Stimulated activated CD8-positive, alpha-beta memory T cell treated with anti-CD3 and anti-CD28 coated beads, Interleukin-15, amount 100 ng/mL, for 48 hours (primary cell): ENCODE measurements around the gene NLRP1.

ENCODE experiments used
- DNase-seq, 2 donors: peaks; one replicate each; pipeline ENCODE4 v3.0.0-alpha.2; 2020; ENCODE audit warnings: low read depth in 2 of 2

The NLRP1 gene

DNA sequence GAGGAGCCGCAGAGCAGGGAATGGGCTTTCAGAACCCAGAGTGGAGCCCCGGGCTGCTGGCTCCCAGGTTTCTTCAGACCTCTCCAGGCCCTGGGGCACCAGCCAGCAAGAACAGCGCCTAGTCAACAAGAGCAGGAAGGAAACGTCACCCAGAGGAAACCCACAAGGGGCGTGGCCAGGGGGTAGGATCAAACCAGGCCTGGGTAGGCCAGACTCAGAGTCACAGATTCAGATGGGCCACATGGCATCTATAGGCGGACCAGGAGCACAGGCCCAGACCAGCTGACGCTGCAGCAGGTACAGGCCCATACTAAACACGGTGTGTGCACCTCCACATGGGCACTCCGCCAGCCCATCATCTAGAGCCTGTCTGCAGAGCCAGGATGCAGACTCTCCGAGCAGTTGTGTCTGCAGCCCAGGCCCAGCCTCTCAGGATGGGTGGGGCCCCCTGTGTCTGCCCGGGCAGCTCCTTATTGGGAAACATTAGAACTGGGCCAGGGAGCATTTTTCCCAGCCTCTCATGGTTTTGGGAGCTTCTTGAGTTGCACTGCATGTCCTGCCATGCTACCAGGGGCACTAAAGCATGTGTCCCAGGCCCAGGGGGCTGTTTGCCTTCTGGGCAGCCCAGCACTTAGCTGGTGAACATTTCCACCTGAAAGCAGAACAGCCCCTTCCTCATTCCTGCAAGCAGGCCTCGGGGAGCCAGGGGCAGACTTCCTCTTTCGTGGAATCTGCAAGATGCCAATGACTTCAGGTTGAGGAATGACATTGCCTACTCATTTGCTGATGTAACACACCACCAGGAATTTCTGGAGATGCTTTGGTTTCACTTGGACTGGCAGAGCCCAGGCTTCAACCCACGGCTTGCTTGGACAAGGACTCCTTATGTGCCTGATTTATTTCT, at the start of gene NLRP1:
NLRP1 (minus strand) TSS at position 127 of the 904 bp plus-strand sequence. CDS start 552 bp downstream, outside the sequence.
- DNase-seq: peak; percentile 88 to 90

DNA sequence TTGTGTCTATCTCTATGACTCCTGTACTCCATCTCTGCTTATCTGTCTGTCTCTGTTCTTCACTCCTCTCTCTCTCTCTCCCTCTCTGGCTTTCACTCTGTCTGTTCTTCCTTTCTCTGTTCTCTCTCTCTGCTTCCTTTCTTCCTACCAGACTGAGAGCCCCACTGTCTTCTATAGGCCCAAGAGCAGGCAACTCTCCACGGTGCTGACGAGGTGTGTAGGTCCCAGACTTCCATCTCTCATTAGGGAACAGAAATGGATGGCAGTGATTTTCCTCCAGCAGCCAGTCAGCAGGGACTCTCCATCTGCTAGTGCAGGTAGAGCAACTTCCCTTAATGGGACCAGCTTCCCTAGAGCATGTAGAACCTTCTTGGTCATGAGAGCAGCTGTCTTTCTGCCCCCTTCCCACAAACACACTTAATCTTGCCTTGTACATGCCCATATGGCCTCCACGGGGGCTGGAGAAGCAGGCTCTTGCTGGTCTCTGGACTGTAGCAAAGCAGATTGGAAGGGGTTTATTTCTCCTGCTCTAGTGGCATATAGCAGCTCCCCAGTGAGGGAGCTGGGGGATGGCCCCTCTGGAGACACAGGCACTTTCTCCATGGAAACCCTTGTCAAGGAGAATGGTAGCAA, 47.8 kb upstream of the NLRP1 start:
- DNase-seq: no peak

DNA sequence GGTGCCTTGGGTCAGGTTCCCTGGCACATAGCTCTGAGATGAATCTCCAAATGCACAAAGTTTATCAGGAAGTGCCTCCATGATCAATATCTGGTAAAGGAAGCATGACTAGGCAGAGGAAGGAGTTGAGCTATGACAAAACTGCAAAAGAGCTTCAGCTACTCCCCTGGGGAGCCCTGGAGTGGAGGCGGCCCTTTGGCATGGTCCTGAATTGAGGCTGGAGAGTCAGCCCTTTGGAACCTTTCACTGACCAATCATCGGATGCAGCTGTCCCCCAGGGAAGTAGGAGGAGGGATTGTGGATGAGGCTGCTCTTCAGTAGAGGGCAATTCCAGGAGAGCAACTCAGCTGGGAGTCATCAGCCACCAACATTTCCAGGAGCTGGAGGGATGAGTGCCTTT, 46.1 kb upstream of the NLRP1 start:
- DNase-seq: no peak

DNA sequence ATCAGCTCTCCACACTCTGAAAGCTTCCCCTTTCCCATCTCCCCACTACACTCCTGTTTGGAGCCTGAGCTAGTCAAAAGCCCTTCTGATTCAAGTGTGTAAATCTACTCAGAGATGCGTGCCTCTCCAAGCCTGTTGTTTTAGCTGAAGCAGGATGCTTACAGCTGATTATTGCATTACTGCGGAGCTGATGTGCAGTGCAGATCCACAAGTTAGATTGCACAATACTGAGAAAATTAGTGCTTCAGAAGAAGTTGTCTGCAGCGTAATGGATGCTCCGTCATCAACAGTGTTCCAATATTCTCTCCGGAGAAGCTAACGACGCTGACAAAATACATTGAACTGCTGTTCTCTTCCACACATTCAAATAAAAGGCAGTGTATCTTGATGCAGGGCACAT, 44.8 kb upstream of the NLRP1 start:
- no peak for DNase-seq

DNA sequence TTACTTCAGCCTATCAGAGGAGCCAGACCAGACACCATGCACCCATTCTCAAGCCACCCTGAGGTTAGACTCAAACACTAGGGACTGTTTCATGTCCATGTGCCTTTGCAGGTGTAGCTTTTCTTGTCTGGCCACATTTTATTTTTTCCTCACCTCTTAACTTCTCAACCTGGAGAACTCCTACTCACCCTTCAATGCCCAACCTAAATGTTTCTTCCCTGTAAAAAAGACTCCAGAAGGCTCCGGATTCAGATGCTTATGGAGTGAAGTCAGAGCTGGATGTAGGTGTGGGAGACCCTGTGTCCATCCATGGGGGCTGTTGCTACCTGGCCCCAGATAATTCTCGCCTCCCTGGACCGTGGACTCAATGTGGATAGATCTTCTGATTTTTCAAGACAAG, 44.0 kb upstream of the NLRP1 start:
- no peak for DNase-seq

DNA sequence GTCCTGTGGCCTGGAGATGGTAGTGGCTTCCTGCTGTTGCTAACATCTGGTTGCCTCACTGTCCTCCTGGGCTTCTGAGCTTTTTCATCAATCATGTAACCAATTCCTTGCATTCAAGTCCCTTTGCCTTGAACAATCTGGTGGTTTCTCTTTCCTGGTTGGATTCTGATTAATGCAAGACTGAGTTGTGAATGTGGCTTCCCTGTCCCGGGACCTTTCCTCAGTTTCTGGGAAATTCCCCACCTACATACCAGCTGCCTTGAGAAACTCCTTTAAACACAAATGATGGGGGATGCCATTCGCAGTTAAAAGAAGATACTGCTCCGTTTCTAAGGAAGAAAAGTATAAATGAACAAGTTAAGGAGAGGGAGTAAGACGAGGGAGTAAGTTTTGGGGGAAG, 39.9 kb upstream of the NLRP1 start:
- no peak for DNase-seq

DNA sequence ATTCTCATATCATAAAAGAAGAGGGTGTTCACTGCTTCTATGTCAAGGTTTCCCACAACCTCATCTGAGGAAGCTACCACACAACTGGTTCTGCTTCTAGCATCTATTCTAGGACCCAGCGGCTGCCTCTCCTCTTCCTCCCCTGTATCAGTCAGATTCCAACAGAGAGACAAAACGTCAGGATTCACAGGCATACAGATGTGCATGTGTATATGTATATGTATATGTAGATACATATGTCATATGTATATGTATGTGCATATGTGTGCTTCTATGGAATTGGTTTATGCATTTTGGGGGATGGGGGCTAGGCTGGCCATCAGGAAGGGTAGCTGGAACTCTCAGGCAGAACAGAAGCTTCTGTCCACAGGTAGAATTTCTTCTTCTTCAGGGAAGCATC, 37.4 kb upstream of the NLRP1 start:
- DNase-seq: no peak

DNA sequence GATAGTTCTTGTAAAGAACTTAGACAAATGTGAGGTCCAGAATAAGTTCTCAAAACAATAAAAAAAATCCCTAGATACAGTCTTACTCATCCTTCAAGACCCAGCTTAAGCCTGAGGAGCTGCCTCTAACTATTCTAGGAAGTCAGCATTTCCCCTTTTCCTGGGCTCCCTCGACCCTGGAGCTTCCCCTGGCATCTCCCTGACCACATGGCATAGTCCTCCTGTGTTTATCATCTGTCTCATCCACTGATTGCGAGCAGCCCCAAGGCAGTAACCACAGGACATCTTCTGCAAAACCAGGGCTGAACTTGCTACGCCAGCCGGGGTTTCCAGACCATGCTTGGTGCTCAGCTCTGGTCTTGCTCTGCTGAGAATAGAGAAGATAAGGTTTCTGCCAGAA, 36.7 kb upstream of the NLRP1 start:
- no peak for DNase-seq

DNA sequence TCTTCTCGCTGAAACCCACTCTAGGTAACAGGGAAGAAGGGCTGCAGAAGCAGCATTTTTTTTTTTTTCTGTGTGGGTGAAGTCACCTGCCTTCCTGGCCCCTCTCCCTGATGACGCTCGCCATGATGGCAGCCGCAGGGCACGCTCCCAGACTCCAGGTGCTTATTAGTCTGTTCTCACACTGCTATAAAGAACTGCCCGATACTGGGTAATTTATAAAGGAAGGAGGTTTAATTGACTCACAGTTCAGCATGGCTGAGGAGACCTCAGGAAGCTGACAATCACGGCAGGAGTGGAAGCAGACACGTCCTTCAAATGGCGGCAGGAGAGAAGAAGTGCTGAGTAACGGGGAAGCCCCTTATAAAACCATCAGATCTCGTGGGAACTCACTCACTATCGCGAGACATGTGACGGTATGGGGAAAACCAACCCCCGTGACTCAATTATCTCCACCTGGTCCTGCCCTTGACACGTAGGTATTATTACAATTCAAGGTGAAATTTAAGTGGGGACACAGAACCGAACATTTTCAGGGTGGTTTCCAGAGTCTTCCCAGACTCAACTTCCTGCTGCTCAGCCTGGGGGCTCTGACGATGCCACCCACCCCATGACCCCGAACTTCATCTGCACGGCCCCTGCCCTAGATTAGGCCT, 34.9 kb upstream of the NLRP1 start:
- no peak for DNase-seq

DNA sequence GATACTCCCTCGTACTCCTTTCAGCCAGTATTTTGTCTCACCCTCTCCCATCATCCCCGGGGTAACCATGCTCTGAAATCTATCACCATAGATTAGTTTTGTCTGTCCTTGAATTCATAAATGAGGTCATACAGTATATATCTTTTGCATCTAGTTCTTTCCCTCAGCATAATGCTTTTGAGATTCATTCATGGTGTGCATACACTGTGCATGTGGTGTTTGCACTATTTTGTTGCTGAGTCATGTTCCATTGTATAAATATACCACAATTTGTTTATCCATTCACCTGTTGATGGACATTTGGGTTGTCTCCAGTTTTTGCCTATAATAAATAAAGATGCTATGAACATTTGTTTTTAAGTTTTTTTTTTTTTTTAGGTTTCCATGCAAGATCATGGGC, 34.2 kb upstream of the NLRP1 start:
- DNase-seq: no peak

DNA sequence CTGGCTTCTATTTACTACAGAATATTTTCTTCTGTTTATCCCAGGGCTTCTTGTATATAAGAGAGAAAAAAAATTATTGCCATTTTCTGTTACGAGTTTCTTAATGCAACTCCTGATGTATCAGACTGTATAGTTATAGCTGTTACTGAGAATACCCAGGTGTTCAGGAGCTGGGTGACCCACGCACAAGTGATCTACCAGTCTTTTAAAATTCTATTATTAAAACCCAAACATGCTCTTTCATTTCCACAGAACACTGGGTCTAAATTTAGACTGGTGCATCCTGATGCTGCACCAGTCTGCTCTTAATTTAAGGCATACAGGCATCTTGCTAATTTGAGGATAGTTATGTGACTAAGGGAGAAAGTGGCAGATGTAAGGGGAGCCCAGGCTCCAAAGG, 31.2 kb upstream of the NLRP1 start:
- no peak for DNase-seq

DNA sequence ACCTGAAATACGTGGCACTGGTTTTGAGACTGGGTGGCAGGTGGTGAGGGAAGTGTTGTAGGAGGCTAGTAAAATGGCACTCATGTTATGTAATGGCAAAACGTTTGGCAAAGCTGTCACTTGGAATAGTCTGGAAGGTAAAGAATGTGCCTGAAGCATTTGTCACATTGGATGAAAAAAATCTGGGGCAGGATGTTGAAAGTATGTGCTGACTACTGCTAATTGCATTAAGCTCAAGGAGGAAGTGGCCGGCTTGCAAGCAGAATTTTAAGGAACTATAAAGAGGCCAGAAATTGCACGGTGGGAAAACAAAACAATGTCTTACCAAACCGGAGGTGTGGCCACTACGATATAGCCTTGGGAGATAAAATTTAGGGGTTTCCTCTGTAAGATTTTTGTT, 26.6 kb upstream of the NLRP1 start:
- no peak for DNase-seq

DNA sequence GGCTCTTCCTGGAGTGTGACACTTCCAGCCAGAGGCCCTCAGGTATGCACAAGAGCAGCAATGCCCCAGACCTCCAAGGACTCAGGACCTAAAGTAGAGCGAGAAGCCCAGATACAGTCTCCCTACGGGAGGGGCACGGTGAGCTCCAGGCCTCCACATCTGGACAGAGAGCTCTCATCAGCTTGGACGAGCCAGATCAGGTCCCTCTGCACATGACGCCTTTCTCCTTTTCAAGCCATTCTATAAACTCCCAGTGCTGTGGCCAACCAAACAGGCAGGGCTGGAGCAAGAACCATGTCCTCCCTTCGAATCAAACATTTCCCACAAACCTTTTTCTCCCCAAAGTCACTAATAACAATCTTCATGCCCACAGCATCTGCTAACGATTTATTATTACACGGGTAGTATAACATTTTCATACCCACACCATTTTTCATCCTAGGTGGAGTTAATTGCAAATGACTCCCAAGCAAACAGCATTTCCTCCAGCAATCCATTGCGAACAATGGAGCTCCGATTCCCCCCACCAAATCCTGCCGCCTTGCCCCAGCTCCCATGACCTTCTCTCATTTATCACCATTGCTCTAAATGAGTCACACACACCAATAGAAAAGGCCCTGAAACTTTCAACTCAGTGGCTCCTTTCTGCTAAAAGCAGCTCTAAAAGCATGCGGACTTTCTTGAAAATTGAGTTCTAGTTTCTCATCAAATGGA, 24.2 kb upstream of the NLRP1 start:
- no peak for DNase-seq

DNA sequence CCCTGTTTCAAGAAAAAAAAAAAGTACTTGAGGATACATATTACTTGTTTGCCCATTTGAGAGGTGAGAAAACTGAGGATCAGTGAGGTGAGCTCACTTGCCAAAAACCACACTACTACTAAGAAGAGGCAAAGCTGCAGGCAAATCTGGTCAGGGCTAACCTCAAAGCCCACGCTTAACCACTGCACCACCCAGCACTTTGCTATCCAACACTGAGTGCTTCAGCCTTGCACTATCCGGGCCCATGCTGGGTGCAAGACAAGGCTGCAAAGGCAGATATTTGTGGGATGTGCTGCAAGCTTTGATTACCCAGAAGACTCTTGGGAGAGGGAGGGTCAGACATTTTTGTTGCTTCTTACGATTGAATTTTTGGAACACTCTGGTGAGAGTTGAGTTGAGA, 23.6 kb upstream of the NLRP1 start:
- DNase-seq: no peak

DNA sequence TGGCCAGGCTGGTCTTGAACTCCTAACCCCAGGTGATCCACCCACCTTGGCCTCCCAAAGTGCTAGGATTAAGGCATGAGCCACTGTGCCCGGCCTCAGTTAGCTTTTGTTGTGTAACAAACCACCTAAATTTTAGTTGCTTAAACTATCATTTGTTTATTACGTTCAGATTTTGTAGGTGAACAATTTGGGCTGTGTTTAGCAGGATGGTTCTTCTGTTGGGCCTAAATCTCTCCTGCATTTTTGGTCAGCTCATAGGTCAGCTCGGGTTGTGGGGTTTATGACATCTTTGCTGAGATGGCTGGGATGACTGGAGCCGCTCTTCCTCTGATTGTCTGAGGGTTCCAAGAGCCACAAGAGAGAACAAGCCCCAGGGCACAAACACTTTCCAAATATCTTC, 21.1 kb upstream of the NLRP1 start:
- no peak for DNase-seq

DNA sequence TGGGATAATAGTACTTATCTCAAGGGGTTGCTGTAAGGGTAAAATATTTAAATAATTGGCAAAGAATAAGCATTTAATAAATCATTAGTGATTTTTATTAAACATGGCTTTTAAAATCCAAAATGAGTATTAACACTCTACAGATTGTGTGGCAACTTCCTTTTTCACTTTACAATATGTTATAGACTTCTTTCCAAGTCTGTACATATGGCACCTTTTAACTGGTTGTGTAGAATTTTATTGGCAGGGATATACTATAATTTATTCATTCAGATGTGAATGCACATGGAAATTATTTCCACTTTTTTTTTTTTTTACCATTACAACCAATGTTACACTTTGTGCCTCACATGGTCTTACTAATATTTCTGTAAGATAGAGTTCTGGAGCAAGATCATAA, 15.7 kb upstream of the NLRP1 start:
- no peak for DNase-seq

DNA sequence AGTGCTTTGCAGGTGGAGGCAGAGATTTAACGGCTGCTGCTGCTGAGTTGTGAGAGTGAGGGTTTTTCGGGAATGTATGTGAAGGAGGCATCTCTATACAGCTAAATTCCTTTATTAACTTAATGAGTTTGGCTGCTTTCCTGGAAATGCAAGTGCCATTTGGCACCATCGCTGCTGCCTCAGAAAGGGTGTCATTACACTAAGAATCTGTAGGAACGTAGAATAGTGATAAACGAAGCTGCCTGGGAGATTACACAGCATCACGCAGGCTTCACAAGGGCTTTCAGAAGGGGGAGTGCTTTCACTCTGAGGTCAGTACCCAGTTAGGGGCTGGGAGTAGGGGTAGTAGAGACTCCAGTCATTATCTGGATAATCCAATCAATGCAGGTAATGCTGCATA, 14.1 kb upstream of the NLRP1 start:
- no peak for DNase-seq

DNA sequence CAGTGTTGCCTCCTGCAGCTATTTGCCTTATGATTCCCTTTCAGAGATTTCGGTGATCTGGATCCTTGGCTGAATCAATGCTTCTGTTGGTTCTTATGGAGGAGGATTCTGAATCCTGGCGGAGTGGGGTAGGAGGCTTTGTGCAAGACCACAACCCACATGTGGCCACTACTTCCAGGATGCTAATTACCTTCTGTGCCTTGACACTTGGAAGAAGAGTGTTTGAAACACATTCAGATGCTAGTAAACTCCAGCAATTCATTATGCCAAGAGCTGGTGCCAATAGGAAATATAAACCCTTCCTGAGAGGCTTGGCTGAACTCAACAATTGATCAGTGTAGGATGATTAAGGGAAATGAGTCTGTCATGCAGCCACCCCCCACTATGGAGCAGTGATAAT, 12.1 kb upstream of the NLRP1 start:
- no peak for DNase-seq

DNA sequence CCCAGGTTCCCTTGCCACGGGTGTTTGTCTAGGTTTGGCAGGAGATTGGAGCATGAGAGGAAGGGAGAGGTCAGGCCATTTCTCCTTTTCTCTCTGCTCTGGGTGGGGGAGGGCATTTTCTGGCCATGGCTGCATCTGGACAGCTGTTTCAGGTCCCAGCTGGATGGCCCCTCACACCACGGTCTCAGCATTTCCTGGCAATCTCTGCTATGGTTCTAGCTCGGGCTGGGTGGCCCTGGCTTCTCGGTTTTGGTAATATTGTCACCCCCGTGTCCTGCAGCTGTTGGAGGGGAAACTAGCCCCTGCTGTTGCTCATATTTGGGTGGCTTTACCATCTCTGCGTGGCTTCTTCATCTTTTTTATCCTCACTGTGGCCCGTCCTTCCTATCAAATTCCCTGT, 11.5 kb upstream of the NLRP1 start:
- no peak for DNase-seq

DNA sequence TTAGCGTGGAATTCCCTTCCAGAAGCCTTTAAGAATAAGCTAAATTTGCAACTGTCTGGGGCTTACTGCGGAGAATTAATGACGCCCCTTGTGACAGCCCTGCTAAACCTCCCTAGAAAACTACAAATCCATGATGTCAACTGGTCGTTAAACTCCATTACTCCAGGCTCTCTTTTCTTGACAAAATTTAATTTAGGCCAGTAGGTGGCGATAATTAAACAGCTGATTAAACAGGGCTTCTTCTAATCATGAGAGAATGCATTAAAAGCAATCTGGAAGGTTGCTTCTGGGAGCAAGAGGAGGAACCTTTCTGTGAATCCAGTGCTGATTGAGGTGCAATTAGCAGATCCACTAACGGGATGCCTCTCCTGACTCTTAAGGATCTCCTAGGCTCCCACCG, 8.1 kb upstream of the NLRP1 start:
- no peak for DNase-seq

DNA sequence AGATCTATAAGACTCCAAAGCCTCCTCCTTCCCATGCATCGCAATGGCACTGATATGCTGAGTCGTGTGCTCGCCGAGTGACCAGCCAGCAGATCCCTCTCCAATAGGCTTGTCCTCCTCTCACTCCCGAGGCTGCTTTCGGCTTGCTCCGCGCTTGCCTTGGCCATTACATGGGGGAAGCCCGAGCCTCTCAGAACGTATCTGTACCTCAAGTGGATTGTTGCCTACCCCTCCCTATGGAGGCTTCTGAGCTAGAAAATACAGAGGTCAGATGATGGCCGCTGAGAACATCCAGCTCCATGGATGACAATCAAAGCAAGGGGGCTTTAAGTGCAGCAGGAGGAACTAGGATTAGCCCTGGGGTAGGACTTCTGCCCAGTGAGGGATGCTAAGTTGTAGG, 7.7 kb upstream of the NLRP1 start:
- DNase-seq: no peak

DNA sequence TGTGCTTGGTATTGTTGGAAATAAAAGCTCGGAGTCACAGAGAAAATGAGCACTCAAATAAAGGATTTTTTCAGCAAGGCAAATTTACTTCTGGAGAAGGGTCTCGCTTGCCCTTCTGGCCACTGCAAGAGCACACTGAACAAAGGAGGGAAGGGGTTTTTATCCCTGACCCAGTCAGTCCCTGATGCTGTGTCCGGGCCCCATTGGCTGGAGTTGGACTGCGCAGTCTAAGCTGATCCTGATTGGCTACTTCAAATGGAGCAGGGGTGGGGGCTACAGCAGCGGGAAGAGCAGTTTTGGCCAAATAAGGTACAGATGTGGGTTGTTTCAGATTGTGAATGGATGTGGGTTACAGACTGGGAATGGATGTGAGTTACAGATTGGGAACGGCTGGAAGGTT, 4.3 kb upstream of the NLRP1 start:
- no peak for DNase-seq
